Right lung (tissue), 5 donors: ENCODE data around the gene COG1. TPM values are rescaled to one million over a fixed set of nuclear protein-coding genes. Genes with fewer than 3 reads are reported as not detected.

Source experiments
- DNase-seq, 2 donors: peaks; one replicate each; pipeline ENCODE4 v3.0.0-alpha.2; 2013
- polyA plus RNA-seq, 5 donors: library from polyadenylated mRNA; unstranded; fragments of 120-200 nt; gene quantifications; one replicate each; pipeline versions ENCODE4 v1.2.1 to v1.2.3, GENCODE V29; 2013; ENCODE audit warnings: inconsistent platforms in 1 of 5, low replicate concordance in 1 of 5; ENCODE audit not compliant: insufficient read length in 5 of 5, insufficient read depth in 1 of 5

The COG1 gene
- polyA plus RNA-seq, 5 donors: 45.4 to 58.8 (median 49.2) TPM

GRCh38 chr17:73227379-73227778 lies 34.5 kb downstream of the COG1 start:
- no peak for DNase-seq

GRCh38 chr17:73227944-73228343 lies 35.1 kb downstream of the COG1 start:
- no peak for DNase-seq

GRCh38 chr17:73228748-73229236 lies 35.9 kb downstream of the COG1 start:
- DNase-seq: peak; percentile 5 to 16

- no peak for DNase-seq
These were observed 37.2 kb downstream of the COG1 start for GRCh38 chr17:73230088-73230487.

- no peak for DNase-seq
These were observed 38.5 kb downstream of the COG1 start for GRCh38 chr17:73231395-73231794.

GRCh38 chr17:73231841-73232586 lies 39.2 kb downstream of the COG1 start:
- DNase-seq: peak; percentile 96

GRCh38 chr17:73232587-73233373 lies 39.9 kb downstream of the COG1 start:
- DNase-seq: peak in 1 of 2 donors; percentile 14

- no peak for DNase-seq
These were observed 41.9 kb downstream of the COG1 start for GRCh38 chr17:73234736-73235135.

GRCh38 chr17:73237714-73238113 lies 44.9 kb downstream of the COG1 start:
- no peak for DNase-seq

- no peak for DNase-seq
These were observed 47.7 kb downstream of the COG1 start for GRCh38 chr17:73240561-73240960.

- no peak for DNase-seq
These were observed 54.9 kb downstream of the COG1 start for GRCh38 chr17:73247726-73248125.

GRCh38 chr17:73248532-73248931 lies 55.7 kb downstream of the COG1 start:
- DNase-seq: no peak

- DNase-seq: no peak
These were observed 56.8 kb downstream of the COG1 start for GRCh38 chr17:73249700-73250099.

GRCh38 chr17:73250851-73251640 lies 58.2 kb downstream of the COG1 start:
- no peak for DNase-seq

GRCh38 chr17:73251871-73252270 lies 59.0 kb downstream of the COG1 start:
- DNase-seq: no peak

GRCh38 chr17:73255671-73256181 lies 62.9 kb downstream of the COG1 start:
- peak in 1 of 2 donors; percentile 58 for DNase-seq

GRCh38 chr17:73256220-73256619 lies 63.4 kb downstream of the COG1 start:
- no peak for DNase-seq

GRCh38 chr17:73257516-73257915 lies 64.7 kb downstream of the COG1 start:
- no peak for DNase-seq
